ENCODE results near the gene LATS2. TPM values are rescaled to one million over a fixed set of nuclear protein-coding genes. Genes with fewer than 3 reads are reported as not detected.

The LATS2 gene
- total RNA-seq, 4 donors from 2014 or later: 7.7 to 18.9 (median 10.7) TPM

DNA sequence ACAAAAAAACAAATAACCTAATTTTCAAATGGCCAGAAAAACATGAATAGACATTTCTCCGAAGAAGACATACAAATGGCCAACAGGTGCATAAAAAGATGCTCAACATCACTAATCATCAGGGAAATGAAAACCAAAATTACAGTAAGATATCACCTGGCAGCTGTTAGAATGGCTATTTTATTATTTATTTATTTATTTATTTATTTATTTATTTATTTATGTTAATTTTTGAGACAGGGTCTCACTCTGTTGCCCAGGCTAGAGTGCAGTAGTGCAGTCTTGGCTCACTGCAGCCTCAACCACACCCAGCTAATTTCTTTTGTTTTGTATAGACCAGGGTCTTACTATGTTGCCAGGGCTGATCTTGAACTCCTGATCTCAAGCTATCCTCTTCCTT lies 27.1 kb upstream of the LATS2 start:
- TF ChIP-seq, protein P1, sequence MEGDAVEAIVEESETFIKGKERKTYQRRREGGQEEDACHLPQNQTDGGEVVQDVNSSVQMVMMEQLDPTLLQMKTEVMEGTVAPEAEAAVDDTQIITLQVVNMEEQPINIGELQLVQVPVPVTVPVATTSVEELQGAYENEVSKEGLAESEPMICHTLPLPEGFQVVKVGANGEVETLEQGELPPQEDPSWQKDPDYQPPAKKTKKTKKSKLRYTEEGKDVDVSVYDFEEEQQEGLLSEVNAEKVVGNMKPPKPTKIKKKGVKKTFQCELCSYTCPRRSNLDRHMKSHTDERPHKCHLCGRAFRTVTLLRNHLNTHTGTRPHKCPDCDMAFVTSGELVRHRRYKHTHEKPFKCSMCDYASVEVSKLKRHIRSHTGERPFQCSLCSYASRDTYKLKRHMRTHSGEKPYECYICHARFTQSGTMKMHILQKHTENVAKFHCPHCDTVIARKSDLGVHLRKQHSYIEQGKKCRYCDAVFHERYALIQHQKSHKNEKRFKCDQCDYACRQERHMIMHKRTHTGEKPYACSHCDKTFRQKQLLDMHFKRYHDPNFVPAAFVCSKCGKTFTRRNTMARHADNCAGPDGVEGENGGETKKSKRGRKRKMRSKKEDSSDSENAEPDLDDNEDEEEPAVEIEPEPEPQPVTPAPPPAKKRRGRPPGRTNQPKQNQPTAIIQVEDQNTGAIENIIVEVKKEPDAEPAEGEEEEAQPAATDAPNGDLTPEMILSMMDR (IDR thresholded peaks at IDR 0.05): no peak
- no peak for TF ChIP-seq POLR2A (IDR thresholded peaks at IDR 0.05)
- H3K27me3 ChIP-seq: no peaks in the 10 kb centered on the region

DNA sequence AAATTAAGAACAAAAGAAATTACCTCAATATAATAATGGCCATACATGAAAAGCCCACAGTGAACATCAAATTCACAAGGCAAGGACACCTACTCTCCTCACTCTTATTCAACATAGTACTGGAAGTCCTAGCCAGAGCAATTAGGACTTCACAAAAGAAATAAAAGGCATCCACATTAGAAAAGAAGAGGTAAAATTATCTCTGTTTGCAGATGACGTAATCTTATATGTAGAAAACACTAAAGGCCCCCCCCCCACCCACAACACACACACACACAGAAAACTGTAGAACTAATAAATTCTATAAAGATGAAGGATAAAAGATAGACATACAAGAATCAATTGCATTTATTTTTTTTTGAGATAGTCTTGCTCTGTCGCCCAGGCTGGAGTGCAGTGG lies 25.5 kb upstream of the LATS2 start:
- no peaks in the 10 kb centered on the region for H3K27me3 ChIP-seq
- no peak for DNase-seq
- no peak overlapping the region for H3K4me3 ChIP-seq
- intact Hi-C loops (cut with DNase I): no loop called here
- no peaks in the 10 kb centered on the region for H3K9me3 ChIP-seq
- 96 to 97% methylated on average over 2 of the region's 2 CpGs for WGBS, 2 donors
- H3K4me1 ChIP-seq: no peaks in the 10 kb centered on the region
- H3K27ac ChIP-seq: no peak overlapping the region
- H3K36me3 ChIP-seq: no peaks in the 10 kb centered on the region
- TF ChIP-seq POLR2A (IDR thresholded peaks at IDR 0.05): no peak
- TF ChIP-seq, protein P1 (IDR thresholded peaks at IDR 0.05): no peak

More for the DNA sequence above, 27.1 kb upstream of the LATS2 start:
- Histone ChIP-seq H3K9me3 (no peaks in the 10 kb centered on the region), H3K4me1 (no peaks in the 10 kb centered on the region), H3K36me3 (no peaks in the 10 kb centered on the region), H3K27ac (no peak overlapping the region), H3K4me3 (no peak overlapping the region)
- intact Hi-C loops (cut with DNase I): no loop called here
- 82 to 100% methylated on average over 1 of the region's 1 CpG for WGBS, 2 donors
- DNase-seq: no peak

DNA sequence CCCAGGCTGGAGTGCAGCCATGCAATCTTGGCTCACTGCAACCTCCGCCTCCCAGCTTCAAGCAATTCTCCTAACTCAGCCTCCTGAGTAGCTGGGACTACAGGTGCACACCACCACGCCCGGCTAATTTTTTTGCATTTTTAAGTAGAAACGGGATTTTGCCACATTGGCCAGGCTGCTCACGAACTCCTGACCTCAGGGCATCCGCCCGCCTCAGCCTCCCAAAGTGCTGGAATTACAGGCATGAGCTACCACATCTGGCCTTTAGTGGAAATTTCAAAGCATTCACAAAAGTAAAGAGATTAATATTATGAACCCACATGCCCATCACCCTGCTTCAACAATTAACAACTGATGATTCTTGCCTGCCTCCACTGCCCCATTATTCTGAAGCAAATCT lies 20.5 kb upstream of the LATS2 start:
- no peaks in the 10 kb centered on the region for H3K36me3 ChIP-seq
- TF ChIP-seq, protein P1 (IDR thresholded peaks at IDR 0.05): no peak
- TF ChIP-seq POLR2A (IDR thresholded peaks at IDR 0.05): no peak
- no peak for DNase-seq
- WGBS, 2 donors: 91% methylated on average over 7 of the region's 7 CpGs
- no peak overlapping the region for H3K4me3 ChIP-seq
- intact Hi-C loops (cut with DNase I): no loop called here
- peaks cover 0 to 22% (median 4%) of the 10 kb centered on the region in 3 donors for H3K4me1 ChIP-seq
- H3K9me3 ChIP-seq: no peaks in the 10 kb centered on the region
- no peaks in the 10 kb centered on the region for H3K27me3 ChIP-seq
- H3K27ac ChIP-seq: no peak overlapping the region

DNA sequence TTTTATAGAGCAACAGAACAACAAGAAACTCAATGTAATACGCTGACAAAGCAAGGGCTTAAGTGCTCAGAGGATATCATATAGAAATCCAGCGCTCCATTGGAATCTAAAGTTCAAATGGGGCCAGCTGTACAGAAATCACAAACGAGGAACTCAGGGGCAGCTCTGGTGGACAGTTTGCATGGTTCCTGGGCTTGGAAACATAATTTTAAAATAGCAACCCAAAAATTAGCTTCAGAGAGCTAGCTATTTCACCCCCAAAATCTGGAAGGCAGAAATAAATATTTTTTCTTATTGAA lies 19.2 kb upstream of the LATS2 start:
- WGBS, 2 donors: 55 to 63% methylated on average over 3 of the region's 3 CpGs
- peak overlapping the region in 1 of 4 donors; percentile 45 for H3K4me3 ChIP-seq
- H3K27ac ChIP-seq: peak overlapping the region in 2 of 4 donors; percentile 68 to 73
- no peaks in the 10 kb centered on the region for H3K9me3 ChIP-seq
- peaks cover 4 to 32% (median 8%) of the 10 kb centered on the region in 3 donors for H3K4me1 ChIP-seq
- H3K27me3 ChIP-seq: no peaks in the 10 kb centered on the region
- TF ChIP-seq POLR2A (IDR thresholded peaks at IDR 0.05): no peak
- TF ChIP-seq, protein P1 (IDR thresholded peaks at IDR 0.05): no peak
- DNase-seq: no peak
- H3K36me3 ChIP-seq: no peaks in the 10 kb centered on the region
- intact Hi-C loops (cut with DNase I): no loop called here

DNA sequence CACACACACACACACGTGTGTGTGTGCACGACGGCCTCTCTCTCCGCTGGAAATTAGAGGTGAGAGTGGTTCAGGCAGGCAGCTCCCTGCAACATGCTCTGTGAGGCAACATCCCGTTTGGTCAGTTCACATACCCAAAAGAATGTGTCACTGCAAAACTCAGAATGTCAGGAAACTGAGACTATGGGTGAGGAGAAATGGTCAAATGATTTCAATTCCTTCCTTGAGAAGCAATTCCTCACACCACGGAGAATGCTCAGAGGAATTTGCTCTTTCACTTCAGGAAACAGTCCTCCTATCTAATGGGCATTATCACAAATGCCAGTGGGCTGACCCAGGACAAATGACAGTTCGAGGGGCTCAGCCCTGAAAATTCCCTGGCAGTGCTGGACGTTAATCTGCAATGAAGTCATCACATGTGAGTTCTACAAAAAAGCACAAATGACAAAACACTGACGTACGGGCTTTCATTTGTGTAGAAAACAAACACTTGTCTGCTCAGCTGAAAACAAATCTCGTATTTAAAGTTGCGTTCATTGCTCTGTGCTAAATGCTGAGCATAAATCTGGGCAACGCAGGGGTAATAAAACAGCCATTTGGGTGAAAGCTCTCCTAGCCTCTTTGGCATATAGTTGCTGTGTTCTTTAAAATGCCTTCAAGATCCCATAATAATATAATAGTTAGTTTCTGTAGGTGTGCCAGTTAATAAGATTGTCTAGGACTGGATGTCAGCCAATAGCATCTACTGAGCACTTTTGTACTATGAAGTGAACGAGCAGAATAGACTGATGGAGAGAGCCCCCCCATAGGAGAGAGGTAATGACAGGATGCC lies 18.6 kb upstream of the LATS2 start:
- Histone ChIP-seq H3K4me1 (peaks cover 9 to 38% (median 9%) of the 10 kb centered on the region in 3 donors), H3K27me3 (no peaks in the 10 kb centered on the region), H3K27ac (peak overlapping the region; percentile 18 to 73 (median 48)), H3K36me3 (no peaks in the 10 kb centered on the region), H3K9me3 (no peaks in the 10 kb centered on the region), H3K4me3 (peak overlapping the region in 3 of 4 donors; percentile 5 to 45 (median 21))
- WGBS, 2 donors: 38 to 53% methylated on average over 13 to 14 of the region's 14 CpGs
- no peak for DNase-seq
- TF ChIP-seq POLR2A (IDR thresholded peaks at IDR 0.05): no peak
- TF ChIP-seq, protein P1 (IDR thresholded peaks at IDR 0.05): no peak
- intact Hi-C loops (cut with DNase I): no loop called here

All from esophagus squamous epithelium (tissue), 5 donors.